ENCODE results near the gene TBX6. TPM values are rescaled to one million over a fixed set of nuclear protein-coding genes. Genes with fewer than 3 reads are reported as not detected.

Gene TBX6
- total RNA-seq, 4 donors from 2014 or later = 0.29 to 0.92 (median 0.67) TPM

DNA sequence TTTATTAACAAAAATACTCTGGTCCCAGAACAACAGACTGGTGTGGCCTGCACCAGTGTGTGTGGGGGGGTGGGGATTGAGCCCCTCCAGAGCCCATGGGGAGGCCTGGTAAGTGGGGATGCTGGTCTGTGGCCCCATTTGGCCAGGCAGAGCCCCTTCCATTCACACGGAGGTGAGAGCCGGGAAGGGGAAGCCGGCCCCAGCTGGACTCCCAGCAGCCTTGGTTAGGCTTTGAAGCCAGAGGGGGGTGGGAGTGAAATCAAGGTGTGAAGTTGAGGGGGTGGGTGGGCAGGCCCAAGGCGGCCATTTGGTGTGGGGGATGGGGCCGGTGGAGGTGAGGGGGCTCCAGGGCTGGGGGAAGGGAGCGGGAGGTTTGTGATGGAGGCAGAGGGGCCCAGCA lies 5.9 kb downstream of the TBX6 start:
- DNase-seq = no peak
- no peaks in the 10 kb centered on the region for H3K9me3 ChIP-seq
- no peak overlapping the region for H3K4me3 ChIP-seq
- TF ChIP-seq, protein P1, sequence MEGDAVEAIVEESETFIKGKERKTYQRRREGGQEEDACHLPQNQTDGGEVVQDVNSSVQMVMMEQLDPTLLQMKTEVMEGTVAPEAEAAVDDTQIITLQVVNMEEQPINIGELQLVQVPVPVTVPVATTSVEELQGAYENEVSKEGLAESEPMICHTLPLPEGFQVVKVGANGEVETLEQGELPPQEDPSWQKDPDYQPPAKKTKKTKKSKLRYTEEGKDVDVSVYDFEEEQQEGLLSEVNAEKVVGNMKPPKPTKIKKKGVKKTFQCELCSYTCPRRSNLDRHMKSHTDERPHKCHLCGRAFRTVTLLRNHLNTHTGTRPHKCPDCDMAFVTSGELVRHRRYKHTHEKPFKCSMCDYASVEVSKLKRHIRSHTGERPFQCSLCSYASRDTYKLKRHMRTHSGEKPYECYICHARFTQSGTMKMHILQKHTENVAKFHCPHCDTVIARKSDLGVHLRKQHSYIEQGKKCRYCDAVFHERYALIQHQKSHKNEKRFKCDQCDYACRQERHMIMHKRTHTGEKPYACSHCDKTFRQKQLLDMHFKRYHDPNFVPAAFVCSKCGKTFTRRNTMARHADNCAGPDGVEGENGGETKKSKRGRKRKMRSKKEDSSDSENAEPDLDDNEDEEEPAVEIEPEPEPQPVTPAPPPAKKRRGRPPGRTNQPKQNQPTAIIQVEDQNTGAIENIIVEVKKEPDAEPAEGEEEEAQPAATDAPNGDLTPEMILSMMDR (IDR thresholded peaks at IDR 0.05 in 4 of 5, conservative IDR thresholded peaks at IDR 0.05 in 1 of 5) = no peak
- TF ChIP-seq POLR2A (IDR thresholded peaks at IDR 0.05) = no peak
- no peaks in the 10 kb centered on the region for H3K27me3 ChIP-seq
- intact Hi-C loops (cut with DNase I; ENCODE audit: low total_unique reads) = no loop called here
- in situ Hi-C loops (cut with MboI; ENCODE audit: low sequenced_read_pairs in 4 of 4) = loop anchor here in 1 of 4 donors (25.0 kb wide), 1 partner anchor 276 kb away; the partner anchor contains the start of genes CD2BP2, MYL11 and TBC1D10B
- peaks cover 0 to 50% of the 10 kb centered on the region in 2 donors for H3K36me3 ChIP-seq
- no peak for ATAC-seq
- peak overlapping the region in 1 of 4 donors; percentile 11 for H3K27ac ChIP-seq
- peaks cover 0 to 8% of the 10 kb centered on the region in 2 donors for H3K4me1 ChIP-seq

GRCh38 chr16:30085247-30085646 lies 6.5 kb downstream of the TBX6 start:
- no peak for DNase-seq
- peak overlapping the region in 3 of 4 donors; percentile 11 to 52 (median 30) for H3K27ac ChIP-seq
- in situ Hi-C loops (cut with MboI; ENCODE audit: low sequenced_read_pairs in 4 of 4) = loop anchor here in 1 of 4 donors (25.0 kb wide), 1 partner anchor 277 kb away; the partner anchor contains the start of genes CD2BP2, MYL11 and TBC1D10B

DNA sequence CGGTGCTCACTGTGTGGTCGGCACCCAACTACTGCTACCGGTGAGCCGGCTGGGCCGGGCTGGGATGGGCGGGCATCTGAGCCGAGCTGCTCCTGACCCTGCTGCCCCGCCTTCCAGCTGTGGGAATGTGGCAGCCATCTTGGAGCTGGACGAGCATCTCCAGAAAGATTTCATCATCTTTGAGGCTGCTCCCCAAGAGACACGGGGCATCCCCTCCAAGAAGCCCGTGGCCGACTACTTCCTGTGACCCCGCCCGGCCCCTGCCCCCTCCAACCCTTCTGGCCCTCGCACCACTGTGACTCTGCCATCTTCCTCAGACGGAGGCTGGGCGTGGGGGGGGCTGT lies 6.9 kb downstream of the TBX6 start:
- no peak for TF ChIP-seq POLR2A (IDR thresholded peaks at IDR 0.05)
- TF ChIP-seq, protein P1 (IDR thresholded peaks at IDR 0.05 in 4 of 5, conservative IDR thresholded peaks at IDR 0.05 in 1 of 5) = no peak
- in situ Hi-C loops (cut with MboI; ENCODE audit: low sequenced_read_pairs in 4 of 4) = loop anchor here in 1 of 4 donors (25.0 kb wide), 1 partner anchor 278 kb away; the partner anchor contains the start of genes CD2BP2, MYL11 and TBC1D10B
- intact Hi-C loops (cut with DNase I; ENCODE audit: low total_unique reads) = no loop called here
- ATAC-seq (peak; percentile 47 to 56), DNase-seq (peak in 1 of 2 donors; percentile 67)
- no peaks in the 10 kb centered on the region for H3K9me3 ChIP-seq
- no peak overlapping the region for H3K4me3 ChIP-seq
- peaks cover 0 to 56% of the 10 kb centered on the region in 2 donors for H3K36me3 ChIP-seq
- H3K27me3 ChIP-seq = no peaks in the 10 kb centered on the region
- H3K4me1 ChIP-seq = peaks cover 0 to 4% of the 10 kb centered on the region in 2 donors
- H3K27ac ChIP-seq = peak overlapping the region in 3 of 4 donors; percentile 11 to 52 (median 30)

More at GRCh38 chr16:30085247-30085646, 6.5 kb downstream of the TBX6 start:
- H3K9me3 ChIP-seq = no peaks in the 10 kb centered on the region
- no peak for ATAC-seq
- no peak for TF ChIP-seq POLR2A (IDR thresholded peaks at IDR 0.05)
- TF ChIP-seq, protein P1 (IDR thresholded peaks at IDR 0.05 in 4 of 5, conservative IDR thresholded peaks at IDR 0.05 in 1 of 5) = no peak
- H3K4me3 ChIP-seq = no peak overlapping the region
- H3K36me3 ChIP-seq = peaks cover 0 to 53% of the 10 kb centered on the region in 2 donors
- no peaks in the 10 kb centered on the region for H3K27me3 ChIP-seq
- intact Hi-C loops (cut with DNase I; ENCODE audit: low total_unique reads) = no loop called here
- H3K4me1 ChIP-seq = peaks cover 0 to 4% of the 10 kb centered on the region in 2 donors

- Histone ChIP-seq H3K4me3 (no peak overlapping the region), H3K27ac (peak overlapping the region in 2 of 4 donors; percentile 30 to 52), H3K36me3 (peaks cover 0 to 62% of the 10 kb centered on the region in 2 donors), H3K4me1 (peaks cover 0 to 4% of the 10 kb centered on the region in 2 donors), H3K27me3 (no peaks in the 10 kb centered on the region), H3K9me3 (no peaks in the 10 kb centered on the region)
- intact Hi-C loops (cut with DNase I; ENCODE audit: low total_unique reads) (no loop called here), in situ Hi-C loops (cut with MboI; ENCODE audit: low sequenced_read_pairs in 4 of 4) (loop anchor here in 1 of 4 donors (25.0 kb wide), 1 partner anchor 278 kb away; the partner anchor contains the start of genes CD2BP2, MYL11 and TBC1D10B)
- no peak for ATAC-seq
- no peak for TF ChIP-seq POLR2A (IDR thresholded peaks at IDR 0.05)
- TF ChIP-seq, protein P1 (IDR thresholded peaks at IDR 0.05 in 4 of 5, conservative IDR thresholded peaks at IDR 0.05 in 1 of 5) = no peak
- no peak for DNase-seq
These were observed 7.5 kb downstream of the TBX6 start for GRCh38 chr16:30084096-30084815.
